NB4 (cell line): Measurements from ENCODE around the gene SRP68.

Source experiments
- CTCF ChIP-seq: IDR thresholded peaks from one replicate; pipeline ENCODE4 v1.5.1; 2012; ENCODE audit warnings: low read depth, low read length
- MAX ChIP-seq: IDR thresholded peaks from 2 replicates; pipeline ENCODE4 v1.6.1; 2011; ENCODE audit warnings: low read depth, low read length
- MYC ChIP-seq: IDR thresholded peaks from 2 replicates; pipeline ENCODE4 v1.6.1; 2011; ENCODE audit warnings: low read depth, low read length
- POLR2A ChIP-seq: IDR thresholded peaks from 2 replicates; pipeline ENCODE4 v1.6.1; 2011; ENCODE audit warnings: mild to moderate bottlenecking; ENCODE audit not compliant: insufficient read length; ENCODE audit errors: extremely low read depth

GRCh38 chr17:76014925-76015261, 57.4 kb downstream of the SRP68 start:
- TF ChIP-seq CTCF = no peak
- TF ChIP-seq POLR2A = no peak
- TF ChIP-seq MYC = no peak
- no peak for TF ChIP-seq MAX
